Endodermal cell (in vitro differentiated cells): Measurements from ENCODE around the gene DUS3L. TPM values are rescaled to one million over a fixed set of nuclear protein-coding genes. Genes with fewer than 3 reads are reported as not detected.

Source experiments
- DNase-seq: peaks from one replicate; pipeline ENCODE4 v3.0.0-alpha.2; 2017
- H3K27ac ChIP-seq: 2 replicates; pipeline ENCODE4 v1.5.1; 2013; ENCODE audit warnings: mild to moderate bottlenecking, low read depth, low read length, moderate library complexity
- H3K27me3 ChIP-seq: 2 replicates; pipeline ENCODE4 v1.6.1; 2013; ENCODE audit warnings: mild to moderate bottlenecking, low read length, moderate library complexity; ENCODE audit not compliant: insufficient read depth, control insufficient read depth, poor library complexity, severe bottlenecking
- H3K36me3 ChIP-seq: 2 replicates; pipeline ENCODE4 v1.7.0; 2013; ENCODE audit warnings: mild to moderate bottlenecking, low read length, moderate library complexity; ENCODE audit not compliant: control insufficient read depth, insufficient read depth
- H3K4me1 ChIP-seq: one replicate; pipeline ENCODE4 v1.7.0; 2013; ENCODE audit warnings: low read length; ENCODE audit not compliant: control insufficient read depth, insufficient read depth
- H3K4me3 ChIP-seq: 2 replicates; pipeline ENCODE4 v1.5.1; 2013; ENCODE audit warnings: mild to moderate bottlenecking, low read length, moderate library complexity
- H3K9ac ChIP-seq: 2 replicates; pipeline ENCODE4 v1.6.1; 2013; ENCODE audit warnings: mild to moderate bottlenecking, low read length, moderate library complexity; ENCODE audit not compliant: poor library complexity, severe bottlenecking; ENCODE audit errors: extremely low read depth
- H3K9me3 ChIP-seq: 2 replicates; pipeline ENCODE4 v1.6.1; 2013; ENCODE audit warnings: mild to moderate bottlenecking, low read length, moderate library complexity; ENCODE audit not compliant: control insufficient read depth
- H3K27ac Mint-ChIP-seq: 2 replicates; pipeline ENCODE4 v1.8.0; 2020; ENCODE audit warnings: mixed read lengths
- H3K27me3 Mint-ChIP-seq: 2 replicates; pipeline ENCODE4 v1.8.0; 2021; ENCODE audit warnings: mild to moderate bottlenecking, mixed read lengths; ENCODE audit not compliant: insufficient read depth
- H3K36me3 Mint-ChIP-seq: 2 replicates; pipeline ENCODE4 v1.8.0; 2020; ENCODE audit warnings: low read depth, mixed read lengths
- H3K4me1 Mint-ChIP-seq: 2 replicates; pipeline ENCODE4 v1.8.0; 2020; ENCODE audit warnings: mixed read lengths
- H3K4me3 Mint-ChIP-seq: 2 replicates; pipeline ENCODE4 v1.8.0; 2020; ENCODE audit warnings: mild to moderate bottlenecking, moderate library complexity, mixed read lengths
- H3K9me3 Mint-ChIP-seq: 2 replicates; pipeline ENCODE4 v1.8.0; 2020; ENCODE audit warnings: mild to moderate bottlenecking, mixed read lengths
- WGBS, 2 experiments: methylation state at CpG; one replicate each; pipeline versions ENCODE4 v1.1.5 to v1.1.7; 2013; ENCODE audit warnings: missing lambda C conversion rate in 2 of 2, mixed read lengths in 1 of 2; ENCODE audit not compliant: insufficient coverage in 1 of 2, insufficient read length in 1 of 2; 5-methylcytosine and 5-hydroxymethylcytosine counted together
- long read RNA-seq, 4 experiments: library from polyadenylated mRNA in 2 of 4; library from RNA in 1 of 4; library from capped mRNA in 1 of 4; stranded (forward) in 3 of 4; unstranded in 1 of 4; transcript quantifications; one replicate each; pipeline ENCODE4 v2.0.0, GENCODE V29; 2020 to 2021; ENCODE audit warnings: inconsistent platforms in 1 of 4
- polyA plus RNA-seq, 2 experiments: library from polyadenylated mRNA; stranded (reverse); fragments of 50-300 nt; gene quantifications; one replicate each; pipeline ENCODE4 v1.2.3, GENCODE V29; 2013
- total RNA-seq, 2 donors: library from RNA; stranded (reverse); fragmentation: NEBNext Ultra II Directional in 1 of 2; extraction: Animal tissue kit (Norgen Biotek cat#: 25700) in 1 of 2; gene quantifications; 2 replicates in 1 of 2; 3 replicates in 1 of 2; pipeline ENCODE4 v1.2.1, GENCODE V29; 2021
- TF ChIP-seq, protein P1 (sequence below): fragments of 200-600 bp; sonication (generic); conservative IDR thresholded peaks from 2 replicates; pipeline ENCODE4 v1.5.0; 2021; ENCODE audit warnings: antibody characterized with exemption, mild to moderate bottlenecking

DUS3L gene, protein sequence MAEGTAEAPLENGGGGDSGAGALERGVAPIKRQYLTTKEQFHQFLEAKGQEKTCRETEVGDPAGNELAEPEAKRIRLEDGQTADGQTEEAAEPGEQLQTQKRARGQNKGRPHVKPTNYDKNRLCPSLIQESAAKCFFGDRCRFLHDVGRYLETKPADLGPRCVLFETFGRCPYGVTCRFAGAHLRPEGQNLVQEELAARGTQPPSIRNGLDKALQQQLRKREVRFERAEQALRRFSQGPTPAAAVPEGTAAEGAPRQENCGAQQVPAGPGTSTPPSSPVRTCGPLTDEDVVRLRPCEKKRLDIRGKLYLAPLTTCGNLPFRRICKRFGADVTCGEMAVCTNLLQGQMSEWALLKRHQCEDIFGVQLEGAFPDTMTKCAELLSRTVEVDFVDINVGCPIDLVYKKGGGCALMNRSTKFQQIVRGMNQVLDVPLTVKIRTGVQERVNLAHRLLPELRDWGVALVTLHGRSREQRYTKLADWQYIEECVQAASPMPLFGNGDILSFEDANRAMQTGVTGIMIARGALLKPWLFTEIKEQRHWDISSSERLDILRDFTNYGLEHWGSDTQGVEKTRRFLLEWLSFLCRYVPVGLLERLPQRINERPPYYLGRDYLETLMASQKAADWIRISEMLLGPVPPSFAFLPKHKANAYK
- total RNA-seq: 10 to 100 TPM; 19.6 to 36.8 TPM
- polyA plus RNA-seq (2013, experiment 1 of 2): 25.8 TPM
- polyA plus RNA-seq (2013, experiment 2 of 2): 20.2 TPM
- long read RNA-seq, experiment 1, partial matches to known transcripts: 1 of 4 reads
- long read RNA-seq, experiment 1, other reads (novel, unspliced or antisense): 3 of 4 reads
- long read RNA-seq, experiment 2, transcript DUS3L-201 (13 exons, 2,113 nt): major isoform, 15 of 23 reads
- long read RNA-seq, experiment 2, partial matches to known transcripts: 3 of 23 reads
- long read RNA-seq, experiment 2, other reads (novel, unspliced or antisense): 5 of 23 reads
- long read RNA-seq, experiment 3, transcript DUS3L-201 (13 exons, 2,113 nt): major isoform, 123 of 149 reads
- long read RNA-seq, experiment 3, partial matches to known transcripts: 6 of 149 reads
- long read RNA-seq, experiment 3, other reads (novel, unspliced or antisense): 20 of 149 reads
- long read RNA-seq, experiment 4, transcript DUS3L-201 (13 exons, 2,113 nt): major isoform, 5 of 8 reads
- long read RNA-seq, experiment 4, partial matches to known transcripts: 3 of 8 reads
- long read RNA-seq, experiment 4, other reads (novel, unspliced or antisense): 0 of 8 reads

DNA sequence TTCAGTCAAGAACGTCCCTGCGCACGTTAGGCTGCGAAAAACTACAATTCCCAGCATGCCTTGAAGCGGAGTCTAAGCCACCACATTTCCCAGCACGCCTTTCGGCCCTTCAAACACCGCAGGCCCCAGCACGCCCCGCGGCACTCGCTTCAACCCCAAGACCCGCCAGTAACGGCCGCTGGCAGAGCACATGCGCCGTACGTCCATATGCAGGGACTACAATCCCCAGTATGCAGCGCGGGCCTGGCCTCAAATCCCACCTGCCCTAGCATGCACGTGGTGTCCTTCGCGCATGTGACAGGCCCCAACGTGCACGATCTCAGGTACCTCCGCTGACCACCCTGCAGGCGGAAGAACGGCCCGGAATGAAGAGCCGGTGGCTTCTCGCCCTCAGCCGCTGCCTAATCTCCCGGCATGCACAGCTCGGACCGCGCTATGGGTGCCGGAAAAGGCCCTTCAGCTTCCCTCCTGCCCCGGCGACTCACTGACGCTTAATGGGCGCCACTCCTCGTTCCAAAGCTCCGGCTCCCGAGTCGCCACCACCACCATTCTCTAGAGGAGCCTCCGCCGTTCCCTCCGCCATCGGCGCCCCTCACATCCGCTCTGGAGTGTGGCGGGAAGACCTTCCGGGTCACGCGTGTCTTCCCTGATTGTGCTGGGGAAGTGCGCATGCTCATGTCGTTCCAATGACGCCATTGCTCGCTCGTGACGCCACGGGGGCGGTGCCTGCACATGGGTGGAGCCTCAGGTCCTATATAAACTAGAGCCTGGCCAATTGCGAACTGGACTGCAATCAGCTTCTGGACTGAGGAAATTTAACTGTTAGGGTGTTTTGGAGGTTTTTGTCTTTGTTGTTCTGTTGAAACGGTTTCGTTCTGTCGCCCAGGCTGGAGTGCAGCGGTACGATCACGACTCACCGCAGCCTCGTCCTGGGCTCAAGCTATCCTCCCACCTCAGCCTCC, at the start of gene DUS3L:
Gene DUS3L, minus strand, starts transcription at position 605 of the 962 bp plus-strand sequence. Its CDS starts 22 bp downstream, at position 583.
- peaks cover 3% of the 10 kb centered on the region for H3K4me1 Mint-ChIP-seq

DNA sequence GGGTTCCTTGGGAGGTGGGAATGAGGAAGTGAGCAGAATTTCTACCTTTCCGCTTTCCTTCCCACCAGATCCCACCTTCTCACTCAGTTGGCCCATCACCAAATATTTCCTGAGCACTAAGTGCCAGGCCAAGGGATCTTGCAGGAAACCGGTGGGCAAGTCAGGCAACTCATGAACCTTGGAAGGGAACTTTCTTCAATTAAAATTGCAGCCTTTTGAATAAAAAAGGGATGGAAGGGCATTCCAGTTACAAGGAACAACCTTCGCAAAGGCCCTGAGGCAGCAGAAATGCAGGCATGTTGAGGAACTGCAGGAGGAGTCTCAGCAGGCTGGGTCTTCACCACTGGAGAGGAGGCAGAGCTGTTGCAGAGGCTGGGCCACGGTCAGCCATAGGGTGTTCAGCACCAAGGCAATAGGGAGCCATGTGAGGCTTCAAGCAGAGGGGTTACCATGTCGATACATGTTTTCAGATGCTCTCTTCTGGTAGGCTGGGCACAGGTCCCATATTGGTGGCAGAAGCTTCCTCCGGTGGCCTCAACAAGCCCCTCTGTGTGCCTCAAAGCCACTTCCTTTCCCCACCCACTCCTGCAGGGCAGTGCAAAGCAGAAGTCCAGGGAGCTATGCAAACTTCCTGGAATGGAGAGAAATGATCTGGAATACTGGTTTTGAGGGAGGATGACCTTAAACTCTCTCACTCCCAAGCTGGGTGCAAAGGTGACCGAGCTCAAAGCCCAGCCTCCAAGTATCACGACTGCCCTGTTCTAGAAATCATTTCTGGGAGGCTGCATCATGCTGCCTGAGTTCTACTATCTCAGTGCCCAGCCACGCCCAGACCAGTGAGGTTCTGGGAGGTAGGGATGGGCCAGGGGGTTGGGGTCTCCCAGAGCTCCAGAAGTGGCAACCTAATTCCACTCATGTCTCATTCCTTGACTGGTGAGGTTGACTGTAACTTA, 48.4 kb upstream of the DUS3L start, which contains the start of gene FUT6:
Gene FUT6, minus strand, starts transcription at position 638 of the 953 bp plus-strand sequence. CDS start 7,135 bp downstream, outside the sequence.
- TF ChIP-seq, protein P1, sequence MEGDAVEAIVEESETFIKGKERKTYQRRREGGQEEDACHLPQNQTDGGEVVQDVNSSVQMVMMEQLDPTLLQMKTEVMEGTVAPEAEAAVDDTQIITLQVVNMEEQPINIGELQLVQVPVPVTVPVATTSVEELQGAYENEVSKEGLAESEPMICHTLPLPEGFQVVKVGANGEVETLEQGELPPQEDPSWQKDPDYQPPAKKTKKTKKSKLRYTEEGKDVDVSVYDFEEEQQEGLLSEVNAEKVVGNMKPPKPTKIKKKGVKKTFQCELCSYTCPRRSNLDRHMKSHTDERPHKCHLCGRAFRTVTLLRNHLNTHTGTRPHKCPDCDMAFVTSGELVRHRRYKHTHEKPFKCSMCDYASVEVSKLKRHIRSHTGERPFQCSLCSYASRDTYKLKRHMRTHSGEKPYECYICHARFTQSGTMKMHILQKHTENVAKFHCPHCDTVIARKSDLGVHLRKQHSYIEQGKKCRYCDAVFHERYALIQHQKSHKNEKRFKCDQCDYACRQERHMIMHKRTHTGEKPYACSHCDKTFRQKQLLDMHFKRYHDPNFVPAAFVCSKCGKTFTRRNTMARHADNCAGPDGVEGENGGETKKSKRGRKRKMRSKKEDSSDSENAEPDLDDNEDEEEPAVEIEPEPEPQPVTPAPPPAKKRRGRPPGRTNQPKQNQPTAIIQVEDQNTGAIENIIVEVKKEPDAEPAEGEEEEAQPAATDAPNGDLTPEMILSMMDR: no peak
- H3K36me3 Mint-ChIP-seq: no peaks in the 10 kb centered on the region
- no peaks in the 10 kb centered on the region for H3K4me1 Mint-ChIP-seq
- no peaks in the 10 kb centered on the region for H3K27me3 ChIP-seq
- peaks cover 12% of the 10 kb centered on the region for H3K27me3 Mint-ChIP-seq
- no peak within 1 kb of the TSS for H3K4me3 Mint-ChIP-seq
- no peak for DNase-seq
- no peaks in the 10 kb centered on the region for H3K9me3 ChIP-seq
- WGBS, 2 experiments: 93 to 94% methylated on average over 6 to 9 of the region's 9 CpGs
- no peaks in the 10 kb centered on the region for H3K36me3 ChIP-seq
- no peak within 1 kb of the TSS for H3K9ac ChIP-seq
- no peak within 1 kb of the TSS for H3K27ac Mint-ChIP-seq
- no peaks in the 10 kb centered on the region for H3K9me3 Mint-ChIP-seq
- H3K4me3 ChIP-seq: no peak within 1 kb of the TSS
- no peaks in the 10 kb centered on the region for H3K4me1 ChIP-seq
- no peak within 1 kb of the TSS for H3K27ac ChIP-seq

More for the DNA sequence above, at the start of gene DUS3L:
- H3K27ac ChIP-seq: peak within 1 kb of the TSS; percentile 93
- H3K4me1 ChIP-seq: peaks cover 4% of the 10 kb centered on the region
- 11 to 12% methylated on average over 59 to 72 of the region's 72 CpGs for WGBS, 2 experiments
- H3K4me3 ChIP-seq: peak within 1 kb of the TSS; percentile 90
- peaks cover 3% of the 10 kb centered on the region for H3K9me3 Mint-ChIP-seq
- H3K27me3 ChIP-seq: no peaks in the 10 kb centered on the region
- peak within 1 kb of the TSS; percentile 96 for H3K4me3 Mint-ChIP-seq
- H3K36me3 Mint-ChIP-seq: peaks cover 32% of the 10 kb centered on the region
- peak; percentile 99 for DNase-seq
- no peaks in the 10 kb centered on the region for H3K9me3 ChIP-seq
- H3K27me3 Mint-ChIP-seq: peaks cover 2% of the 10 kb centered on the region
- peak within 1 kb of the TSS; percentile 100 for H3K27ac Mint-ChIP-seq
- peaks cover 26% of the 10 kb centered on the region for H3K36me3 ChIP-seq
- TF ChIP-seq, protein P1: no peak
- peak within 1 kb of the TSS; percentile 84 for H3K9ac ChIP-seq
